Measurements from ENCODE around the gene FCF1. TPM values are rescaled to one million over a fixed set of nuclear protein-coding genes. Genes with fewer than 3 reads are reported as not detected.

Gene FCF1
- total RNA-seq, 1 donor from 2014 or later: 51.3 TPM

DNA sequence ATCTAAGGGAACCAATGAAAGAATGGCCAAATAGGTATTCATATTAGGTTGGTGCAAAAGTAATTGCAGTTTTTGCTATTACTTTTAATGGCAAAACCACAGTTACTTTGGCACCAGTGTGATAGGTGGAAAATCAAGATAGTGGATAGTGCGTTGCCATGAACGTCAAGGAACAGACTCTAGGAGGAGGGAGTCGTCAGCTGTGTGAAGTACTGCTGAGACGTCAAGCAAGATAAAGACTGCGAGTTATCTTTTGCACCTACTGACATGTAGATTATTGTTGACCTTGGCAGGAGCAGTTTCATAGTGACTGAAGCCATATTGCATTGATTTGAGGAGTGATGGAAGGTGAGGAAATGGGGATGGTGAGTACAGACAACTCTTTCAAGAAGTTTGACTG is 58.5 kb downstream of the FCF1 start:
- no peak overlapping the region for H3K27ac Mint-ChIP-seq
- peaks cover 15% of the 10 kb centered on the region for H3K4me1 Mint-ChIP-seq (ENCODE audit: low read depth)
- TF ChIP-seq, protein P1, sequence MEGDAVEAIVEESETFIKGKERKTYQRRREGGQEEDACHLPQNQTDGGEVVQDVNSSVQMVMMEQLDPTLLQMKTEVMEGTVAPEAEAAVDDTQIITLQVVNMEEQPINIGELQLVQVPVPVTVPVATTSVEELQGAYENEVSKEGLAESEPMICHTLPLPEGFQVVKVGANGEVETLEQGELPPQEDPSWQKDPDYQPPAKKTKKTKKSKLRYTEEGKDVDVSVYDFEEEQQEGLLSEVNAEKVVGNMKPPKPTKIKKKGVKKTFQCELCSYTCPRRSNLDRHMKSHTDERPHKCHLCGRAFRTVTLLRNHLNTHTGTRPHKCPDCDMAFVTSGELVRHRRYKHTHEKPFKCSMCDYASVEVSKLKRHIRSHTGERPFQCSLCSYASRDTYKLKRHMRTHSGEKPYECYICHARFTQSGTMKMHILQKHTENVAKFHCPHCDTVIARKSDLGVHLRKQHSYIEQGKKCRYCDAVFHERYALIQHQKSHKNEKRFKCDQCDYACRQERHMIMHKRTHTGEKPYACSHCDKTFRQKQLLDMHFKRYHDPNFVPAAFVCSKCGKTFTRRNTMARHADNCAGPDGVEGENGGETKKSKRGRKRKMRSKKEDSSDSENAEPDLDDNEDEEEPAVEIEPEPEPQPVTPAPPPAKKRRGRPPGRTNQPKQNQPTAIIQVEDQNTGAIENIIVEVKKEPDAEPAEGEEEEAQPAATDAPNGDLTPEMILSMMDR (IDR thresholded peaks at IDR 0.05; ENCODE audit: unreplicated experiment): no peak
- H3K4me3 Mint-ChIP-seq (ENCODE audit: low read depth): no peak overlapping the region
- H3K9me3 Mint-ChIP-seq (ENCODE audit: low read depth): no peaks in the 10 kb centered on the region
- DNase-seq (ENCODE audit: low spot score, unreplicated experiment): no peak
- peaks cover 9% of the 10 kb centered on the region for H3K36me3 Mint-ChIP-seq (ENCODE audit: insufficient read depth)
- no peaks in the 10 kb centered on the region for H3K27me3 Mint-ChIP-seq

DNA sequence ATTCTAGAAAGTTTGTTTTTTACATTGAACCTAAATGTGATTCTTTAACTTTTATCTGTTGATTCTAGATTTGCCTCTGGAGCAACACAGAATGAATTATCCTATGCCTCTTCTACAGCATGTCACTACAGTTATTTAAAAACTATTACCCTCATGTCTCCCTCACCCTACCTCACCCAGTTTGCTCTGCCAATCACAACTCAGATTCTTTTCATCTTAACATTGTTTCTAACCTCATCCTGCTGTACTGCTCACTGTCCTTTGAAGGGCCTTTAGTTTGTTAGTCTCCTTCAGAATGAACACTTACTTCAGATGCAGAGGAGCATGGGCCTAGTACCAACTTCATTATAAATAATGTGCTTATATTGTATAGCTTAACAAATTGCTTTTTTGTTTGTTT is 71.7 kb downstream of the FCF1 start:
- TF ChIP-seq, protein P1 (IDR thresholded peaks at IDR 0.05; ENCODE audit: unreplicated experiment): no peak
- no peaks in the 10 kb centered on the region for H3K9me3 Mint-ChIP-seq (ENCODE audit: low read depth)
- peaks cover 4% of the 10 kb centered on the region for H3K4me1 Mint-ChIP-seq (ENCODE audit: low read depth)
- no peaks in the 10 kb centered on the region for H3K27me3 Mint-ChIP-seq
- H3K27ac Mint-ChIP-seq: peak overlapping the region; percentile 88
- no peak overlapping the region for H3K4me3 Mint-ChIP-seq (ENCODE audit: low read depth)
- peaks cover 31% of the 10 kb centered on the region for H3K36me3 Mint-ChIP-seq (ENCODE audit: insufficient read depth)
- DNase-seq (ENCODE audit: low spot score, unreplicated experiment): no peak

DNA sequence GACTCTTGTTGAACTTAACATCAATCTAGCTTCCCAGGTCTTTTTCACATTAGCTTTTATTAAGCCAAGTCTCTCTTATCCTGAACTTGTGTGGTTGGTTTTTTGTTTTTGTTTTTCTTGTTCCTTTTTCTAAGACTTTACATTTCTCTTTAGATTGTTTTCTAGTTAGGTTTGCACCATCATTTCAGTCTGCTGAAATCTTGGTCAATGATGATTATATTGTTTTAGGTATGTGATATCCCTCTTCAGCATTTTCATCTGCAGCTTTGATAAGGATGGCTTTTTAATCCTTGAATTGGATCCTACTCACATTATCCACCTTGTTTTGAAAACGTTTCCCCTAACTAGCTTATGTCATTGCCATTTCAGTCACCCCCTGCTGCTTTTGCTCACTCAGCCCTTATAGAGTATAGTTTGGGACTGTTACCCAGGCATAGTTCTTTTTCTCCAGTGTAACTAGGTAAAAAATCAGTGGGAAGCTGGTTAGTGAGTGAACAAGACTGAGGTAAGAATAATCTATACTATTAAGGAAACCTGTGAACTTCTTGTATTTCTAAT is 72.2 kb downstream of the FCF1 start:
- Mint-ChIP-seq H3K4me3 (ENCODE audit: low read depth) (no peak overlapping the region), H3K27ac (peak overlapping the region; percentile 88), H3K9me3 (ENCODE audit: low read depth) (no peaks in the 10 kb centered on the region), H3K36me3 (ENCODE audit: insufficient read depth) (peaks cover 31% of the 10 kb centered on the region), H3K4me1 (ENCODE audit: low read depth) (peaks cover 4% of the 10 kb centered on the region), H3K27me3 (no peaks in the 10 kb centered on the region)
- DNase-seq (ENCODE audit: low spot score, unreplicated experiment): no peak
- TF ChIP-seq, protein P1 (IDR thresholded peaks at IDR 0.05; ENCODE audit: unreplicated experiment): no peak

DNA sequence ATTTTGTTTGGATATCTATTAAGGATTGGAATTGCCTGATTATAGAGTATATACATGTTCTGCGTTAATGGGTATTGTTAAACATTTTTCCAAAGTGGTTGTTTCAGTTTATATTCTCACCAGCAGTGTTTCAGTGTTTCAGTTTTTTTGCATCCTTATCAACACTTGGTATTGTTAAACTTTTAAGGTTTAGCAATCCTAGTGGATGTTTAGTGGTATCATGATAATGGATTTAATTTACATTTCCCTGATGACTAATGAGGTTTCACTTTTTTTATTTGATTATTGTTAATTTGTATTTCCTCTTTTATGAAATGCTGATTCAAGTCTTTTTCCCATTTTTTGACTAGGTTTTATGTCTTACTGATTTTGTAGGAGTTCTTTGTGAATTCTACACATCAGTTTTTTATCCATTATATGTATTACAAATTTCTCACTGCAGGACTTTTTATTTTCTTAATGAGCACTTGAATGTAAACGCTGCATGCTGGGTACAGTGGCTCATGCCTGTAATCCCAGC is 73.9 kb downstream of the FCF1 start:
- Mint-ChIP-seq H3K4me1 (ENCODE audit: low read depth) (peaks cover 7% of the 10 kb centered on the region), H3K9me3 (ENCODE audit: low read depth) (no peaks in the 10 kb centered on the region), H3K36me3 (ENCODE audit: insufficient read depth) (peaks cover 28% of the 10 kb centered on the region), H3K4me3 (ENCODE audit: low read depth) (no peak overlapping the region), H3K27ac (no peak overlapping the region), H3K27me3 (no peaks in the 10 kb centered on the region)
- TF ChIP-seq, protein P1 (IDR thresholded peaks at IDR 0.05; ENCODE audit: unreplicated experiment): no peak
- no peak for DNase-seq (ENCODE audit: low spot score, unreplicated experiment)

Other genes with a start within 250 kb of the FCF1 start
- 177 and 186 TPM in 2 replicates for gene NPC2, start 219.8 kb upstream of the FCF1 start, total RNA-seq
- 34.0 and 37.2 TPM in 2 replicates for gene ISCA2, start 219.4 kb upstream of the FCF1 start, total RNA-seq
- gene LTBP2, start 100.9 kb upstream of the FCF1 start, total RNA-seq: 0.47 and 0.79 TPM in 2 replicates
- gene AREL1, start 64 bp upstream of the FCF1 start, total RNA-seq: 44.0 and 55.1 TPM in 2 replicates
- 119 and 128 TPM in 2 replicates for gene YLPM1, start 50.2 kb downstream of the FCF1 start, total RNA-seq
- gene PROX2, start 163.0 kb downstream of the FCF1 start, total RNA-seq: not detected in 2 replicates
- gene DLST, start 168.8 kb downstream of the FCF1 start, total RNA-seq: 89.1 and 97.8 TPM in 2 replicates
- gene RPS6KL1, start 210.1 kb downstream of the FCF1 start, total RNA-seq: 3.5 and 5.4 TPM in 2 replicates
- gene PGF, start 242.5 kb downstream of the FCF1 start, total RNA-seq: 3.5 and 8.2 TPM in 2 replicates